ENCODE data around the gene GDPD5. TPM values are rescaled to one million over a fixed set of nuclear protein-coding genes. Genes with fewer than 3 reads are reported as not detected.

The GDPD5 gene
- total and polyA plus RNA-seq, 9 of the 15 experiments (the other 6 are each of a cell fraction or from before 2014, with no cell fraction given) = 0.32 to 27.3 (median 8.0) TPM

DNA sequence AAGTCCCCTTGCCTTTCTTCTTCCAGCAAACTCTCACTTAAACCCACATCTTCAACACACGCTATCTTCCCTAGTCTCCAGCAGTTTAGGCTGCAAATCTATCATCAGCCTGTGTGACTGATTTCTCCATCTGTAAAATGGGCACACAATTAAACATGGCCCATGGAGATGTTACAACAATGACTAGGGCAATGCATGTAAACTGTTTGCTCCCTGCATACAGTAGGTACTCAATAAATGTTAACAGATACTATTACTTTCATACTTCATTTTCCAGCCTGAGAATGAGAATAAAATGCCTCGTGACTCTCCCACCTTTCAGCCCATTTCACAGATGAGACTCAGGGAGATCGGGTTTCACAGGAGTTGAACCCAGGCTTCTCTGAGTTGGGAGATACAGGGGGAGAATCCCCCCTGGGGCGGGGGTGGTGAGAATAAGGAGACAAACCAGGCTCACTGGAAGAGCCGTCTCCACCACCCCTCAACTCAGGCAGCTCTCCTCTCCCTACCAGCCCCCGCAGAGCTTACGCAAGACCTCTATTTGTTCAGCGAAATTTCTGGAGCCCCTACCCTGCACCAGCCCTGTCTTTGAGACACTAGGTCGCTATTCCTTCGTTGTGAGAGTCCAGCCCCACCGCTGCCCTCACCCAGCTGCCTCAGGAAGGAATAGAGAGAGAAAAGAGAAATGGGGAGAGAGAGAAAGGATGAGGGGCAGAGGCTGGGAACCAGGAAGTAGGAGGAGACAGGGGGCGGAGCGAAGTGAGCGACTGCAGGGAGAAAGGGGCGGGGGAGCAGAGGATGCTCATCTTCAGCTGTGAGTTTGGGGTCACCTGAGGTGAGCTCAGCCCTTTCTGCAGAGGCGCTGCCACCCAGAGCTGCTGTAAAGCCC lies 50.6 kb downstream of the GDPD5 start (continued):
- TF ChIP-seq ZBTB33 (CRISPR knock-in tag; IDR thresholded peaks at IDR 0.05) (no peak), ETS2 (tag; IDR thresholded peaks at IDR 0.05; ENCODE audit: borderline replicate concordance, poor library complexity, severe bottlenecking) (no peak), MTA2 (IDR thresholded peaks at IDR 0.05; ENCODE audit: low read depth) (no peak), REST (IDR thresholded peaks at IDR 0.05; ENCODE audit: borderline replicate concordance) (no peak), REST (CRISPR knock-in tag; IDR thresholded peaks at IDR 0.05; ENCODE audit: low read depth) (no peak), E2F5 (CRISPR knock-in tag; IDR thresholded peaks at IDR 0.05) (no peak)
